ENCODE data around the gene NKAPD1.
"Not testable (repeated sequence)": the region's sequence is repeated elsewhere in the genome, so short reads cannot be mapped to it uniquely, and the experiment has no call there.

Gene NKAPD1, protein sequence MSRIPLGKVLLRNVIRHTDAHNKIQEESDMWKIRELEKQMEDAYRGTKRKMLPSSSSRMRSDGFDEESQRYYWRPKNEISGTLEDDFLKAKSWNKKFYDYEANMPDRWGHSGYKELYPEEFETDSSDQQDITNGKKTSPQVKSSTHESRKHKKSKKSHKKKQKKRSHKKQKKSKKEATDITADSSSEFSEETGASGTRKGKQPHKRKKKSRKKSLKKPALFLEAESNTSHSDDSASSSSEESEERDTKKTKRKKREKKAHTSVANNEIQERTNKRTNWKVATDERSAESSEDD

DNA sequence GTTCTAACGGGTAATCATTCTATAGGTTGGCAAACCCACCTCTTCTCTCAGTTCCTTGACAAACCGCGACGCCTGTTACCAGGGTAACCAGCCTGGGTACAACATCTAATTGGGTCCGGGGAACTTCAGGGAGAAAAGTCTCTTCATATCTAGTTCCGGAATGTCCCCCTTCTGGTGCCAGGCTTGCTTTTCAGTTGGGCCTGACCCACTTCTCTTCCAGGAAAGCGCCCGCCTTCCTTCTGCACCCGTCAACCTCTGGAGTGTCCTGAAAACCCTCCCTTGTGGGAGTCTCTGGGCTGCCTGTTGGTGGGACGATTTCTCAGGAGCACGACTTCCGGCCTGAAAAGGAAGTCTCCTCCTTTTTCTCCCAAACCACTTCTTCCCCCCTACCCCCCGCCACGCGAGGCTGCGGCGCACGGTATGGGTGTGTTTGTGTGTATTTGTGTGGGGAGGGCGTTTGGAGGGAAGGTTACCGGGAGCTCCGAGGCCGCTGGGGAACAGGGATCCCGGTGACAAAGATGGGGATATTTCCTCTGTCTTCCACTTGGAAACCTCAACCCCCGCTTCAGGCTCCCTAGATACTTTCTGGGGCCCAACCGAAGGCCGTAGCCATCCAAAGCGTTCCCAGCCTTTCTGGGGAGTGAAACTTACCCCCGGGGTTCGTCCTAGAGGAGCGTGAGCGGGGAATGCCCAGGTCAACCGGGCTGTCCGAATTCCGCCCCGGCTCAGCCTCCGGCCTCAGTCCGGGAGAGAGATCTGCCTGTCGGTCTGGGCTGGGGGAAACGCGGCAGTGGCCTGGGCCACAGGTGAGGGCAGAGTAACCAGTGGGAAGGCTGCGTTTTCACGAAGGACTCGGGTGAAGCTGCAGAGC lies at the start of gene NKAPD1, which contains the start of gene PIH1D2:
NKAPD1 (plus strand) TSS at position 359 of the 871 bp plus-strand sequence. CDS start 1,276 bp downstream, outside the sequence.
PIH1D2 (minus strand) TSS at position 77 of the 871 bp plus-strand sequence. CDS start 843 bp downstream, outside the sequence.
- DNase-seq = peak; percentile 87

DNA sequence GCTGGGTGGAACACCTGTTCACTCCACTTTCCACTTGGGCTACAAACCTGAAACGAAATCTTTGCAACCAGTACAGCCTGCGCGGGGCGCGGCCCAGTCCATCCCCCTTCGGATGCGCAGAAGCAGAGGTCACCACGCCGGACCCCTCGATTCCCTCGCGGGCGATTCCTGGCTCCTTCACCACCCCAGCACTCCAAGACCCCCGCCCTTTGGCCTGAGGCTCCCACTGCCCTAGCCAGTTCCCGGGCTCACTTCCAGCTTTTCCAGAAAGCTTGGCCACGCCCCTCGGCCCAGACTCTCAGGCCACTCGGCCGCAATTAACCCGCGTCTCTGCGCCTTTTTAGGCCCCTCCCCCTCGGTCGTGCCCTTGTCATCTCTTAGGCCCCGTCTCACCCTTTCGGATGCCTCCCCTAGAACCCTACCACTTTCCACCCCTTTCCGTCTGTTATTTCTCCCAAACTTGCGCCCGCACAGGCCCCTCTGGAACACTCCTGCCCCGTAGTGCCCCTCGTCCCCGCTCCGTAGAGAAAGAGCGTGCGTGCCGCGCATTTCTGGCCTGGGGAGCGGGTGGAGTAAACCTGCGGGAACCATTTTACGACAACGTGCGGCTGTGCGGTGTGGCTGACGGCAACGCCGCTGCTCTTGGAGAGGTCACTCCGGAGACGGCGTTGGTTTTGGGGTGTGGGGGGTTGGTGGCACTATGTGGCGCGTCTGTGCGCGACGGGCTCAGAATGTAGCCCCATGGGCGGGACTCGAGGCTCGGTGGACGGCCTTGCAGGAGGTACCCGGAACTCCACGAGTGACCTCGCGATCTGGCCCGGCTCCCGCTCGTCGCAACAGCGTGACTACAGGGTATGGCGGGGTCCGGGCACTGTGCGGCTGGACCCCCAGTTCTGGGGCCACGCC lies 49.1 kb upstream of the NKAPD1 start, which contains the start of gene DLAT:
DLAT (plus strand) TSS at position 636 of the 906 bp plus-strand sequence; CDS start at position 701, 65 bp downstream.
- DNase-seq = peak; percentile 90

DNA sequence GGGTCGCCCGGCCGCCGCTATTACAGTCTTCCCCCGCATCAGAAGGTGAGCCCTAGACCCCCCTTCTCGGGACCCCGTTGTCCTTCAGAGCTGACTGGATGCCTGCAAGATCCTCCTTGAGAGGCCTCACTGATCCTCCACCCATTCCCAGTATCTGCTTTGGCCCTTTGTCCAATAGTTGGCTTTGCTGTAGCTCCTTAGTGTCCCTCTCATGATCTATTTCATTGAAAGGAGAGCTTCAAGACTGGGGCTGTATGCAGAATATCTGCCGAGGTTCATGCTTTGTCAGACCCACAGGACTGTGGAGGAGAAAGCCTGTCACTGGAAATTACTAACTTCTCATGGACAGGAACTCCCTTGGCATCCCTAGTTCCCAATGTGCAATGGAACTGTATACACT lies 48.4 kb upstream of the NKAPD1 start:
- DNase-seq = no peak

DNA sequence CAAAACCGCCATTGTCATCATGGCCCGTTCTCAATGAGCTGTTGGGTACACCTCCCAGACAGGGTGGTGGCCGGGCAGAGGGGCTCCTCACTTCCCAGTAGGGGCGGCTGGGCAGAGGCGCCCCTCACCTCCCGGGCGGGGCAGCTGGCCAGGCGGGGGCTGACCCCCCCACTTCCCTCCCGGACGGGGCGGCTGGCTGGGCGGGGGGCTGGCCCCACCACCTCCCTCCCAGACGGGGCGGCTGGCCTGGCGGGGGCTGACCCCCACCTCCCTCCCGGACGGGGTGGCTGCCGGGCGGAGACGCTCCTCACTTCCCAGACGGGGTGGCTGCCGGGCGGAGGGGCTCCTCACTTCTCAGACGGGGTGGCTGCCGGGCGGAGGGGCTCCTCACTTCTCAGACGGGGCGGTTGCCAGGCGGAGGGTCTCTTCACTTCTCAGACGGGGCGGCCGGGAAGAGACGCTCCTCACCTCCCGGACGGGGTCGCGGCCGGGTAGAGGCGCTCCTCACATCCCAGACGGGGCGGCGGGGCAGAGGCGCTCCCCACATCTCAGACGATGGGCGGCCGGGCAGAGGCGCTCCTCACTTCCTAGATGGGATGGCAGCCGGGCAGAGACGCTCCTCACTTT lies 47.2 kb upstream of the NKAPD1 start:
- DNase-seq = not testable (repeated sequence)

DNA sequence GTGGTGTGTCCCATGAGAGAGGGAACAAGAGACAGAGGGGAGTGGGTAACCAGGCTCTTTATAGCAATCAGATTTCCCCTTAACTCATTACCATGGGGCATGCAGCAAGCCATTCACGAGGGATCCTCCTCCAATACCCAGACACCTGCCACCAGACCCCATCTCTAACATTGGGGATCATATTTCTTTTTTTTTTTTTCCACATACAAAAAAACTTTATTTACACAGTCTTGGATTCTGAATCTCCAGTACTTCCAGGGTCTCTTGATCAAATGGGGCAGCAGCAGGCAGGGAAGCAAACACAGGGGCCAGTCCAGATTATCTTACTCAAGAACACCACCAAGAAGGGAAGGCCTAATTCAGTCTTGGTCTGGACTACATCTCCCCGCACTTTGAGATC lies 44.6 kb upstream of the NKAPD1 start:
- DNase-seq = no peak

DNA sequence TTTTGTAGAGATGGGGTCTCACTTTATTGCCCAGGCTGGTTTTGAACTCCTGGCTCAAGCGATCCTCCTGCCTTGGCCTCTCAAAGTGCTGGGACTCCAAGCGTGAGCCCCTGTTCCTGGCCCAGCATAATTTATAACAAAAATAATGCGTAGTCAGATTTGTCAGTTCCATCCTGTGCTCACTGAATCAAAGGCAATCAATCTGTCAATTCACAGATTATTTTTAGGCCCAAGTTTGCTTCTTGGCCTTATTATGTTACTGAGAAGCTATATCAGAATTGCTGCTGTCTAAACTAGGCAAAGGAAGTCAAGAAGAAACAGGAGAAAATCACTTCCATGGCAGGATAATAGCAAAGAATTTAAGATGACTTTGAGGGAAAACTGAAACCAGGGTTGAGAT lies 40.2 kb upstream of the NKAPD1 start:
- no peak for DNase-seq

DNA sequence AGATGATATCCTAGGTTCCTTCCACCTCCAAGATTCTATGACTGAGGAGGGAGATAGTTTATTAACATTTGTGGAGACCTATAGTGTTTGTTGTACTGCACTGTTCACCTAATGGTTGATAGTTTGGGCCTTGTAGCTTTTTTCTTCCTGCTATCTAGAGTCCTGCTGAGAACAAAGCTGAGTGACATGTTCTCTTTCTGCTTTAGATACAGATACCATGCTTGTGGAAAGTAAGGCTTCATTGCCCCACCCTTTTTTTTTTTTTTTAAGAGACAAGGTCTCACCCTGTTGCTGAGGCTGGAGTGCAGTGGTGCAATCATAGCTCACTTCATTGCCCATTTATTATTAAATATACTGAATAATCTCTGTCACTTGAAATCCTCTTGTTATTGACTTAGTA lies 36.6 kb upstream of the NKAPD1 start:
- no peak for DNase-seq

DNA sequence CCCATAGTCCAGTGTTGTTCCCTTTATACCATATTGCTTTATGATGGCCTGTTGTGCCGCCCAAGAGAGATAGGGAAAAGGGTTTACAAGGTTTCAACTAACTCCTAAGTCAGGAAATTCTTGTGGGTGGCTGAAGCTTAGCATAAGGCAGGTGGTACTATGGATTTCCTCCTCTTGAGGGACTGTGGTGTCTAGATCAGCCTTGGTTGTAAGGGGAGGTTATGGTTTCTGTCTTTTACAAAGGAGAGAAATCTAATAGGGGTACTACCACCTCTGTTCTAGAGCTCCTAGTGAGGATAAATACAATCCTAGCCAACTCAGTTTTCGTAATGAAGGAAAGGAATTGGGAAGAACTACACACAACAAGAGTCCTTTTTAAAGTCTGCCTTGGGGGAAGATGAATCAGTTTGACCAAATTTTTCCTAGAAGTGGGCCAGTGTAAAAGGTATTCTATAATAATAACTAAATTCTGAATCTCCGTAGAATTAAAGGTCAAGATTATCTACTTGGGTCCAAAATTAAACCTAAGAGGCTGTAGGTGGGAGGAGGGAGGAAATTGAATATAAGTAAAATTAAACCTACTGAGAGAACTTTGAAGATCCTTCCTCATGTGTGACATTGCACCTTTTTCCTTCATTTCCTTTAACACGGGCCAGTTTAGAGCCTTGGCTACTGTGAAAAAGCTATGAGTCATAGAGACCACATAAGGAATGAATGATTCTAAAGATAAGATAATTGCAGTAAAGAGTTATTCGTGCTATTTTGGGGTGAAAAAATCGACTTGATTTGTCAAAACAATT lies 31.7 kb upstream of the NKAPD1 start:
- no peak for DNase-seq

DNA sequence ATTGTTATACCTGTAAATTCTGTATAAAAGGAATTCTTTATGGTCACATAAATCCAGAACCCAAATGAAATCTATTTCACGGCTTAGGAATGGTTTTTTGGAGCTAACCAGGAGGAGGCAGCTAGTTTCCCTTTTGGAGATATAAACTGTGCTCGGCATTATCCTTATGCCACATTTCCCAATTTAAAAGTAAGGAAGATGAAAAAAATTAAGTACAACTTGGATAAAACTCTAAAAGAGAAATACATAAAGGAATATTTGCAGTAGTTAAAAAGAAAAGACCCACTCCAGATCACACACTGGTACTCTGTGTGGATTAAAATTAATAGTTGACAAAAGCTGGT lies 31.2 kb upstream of the NKAPD1 start:
- no peak for DNase-seq

DNA sequence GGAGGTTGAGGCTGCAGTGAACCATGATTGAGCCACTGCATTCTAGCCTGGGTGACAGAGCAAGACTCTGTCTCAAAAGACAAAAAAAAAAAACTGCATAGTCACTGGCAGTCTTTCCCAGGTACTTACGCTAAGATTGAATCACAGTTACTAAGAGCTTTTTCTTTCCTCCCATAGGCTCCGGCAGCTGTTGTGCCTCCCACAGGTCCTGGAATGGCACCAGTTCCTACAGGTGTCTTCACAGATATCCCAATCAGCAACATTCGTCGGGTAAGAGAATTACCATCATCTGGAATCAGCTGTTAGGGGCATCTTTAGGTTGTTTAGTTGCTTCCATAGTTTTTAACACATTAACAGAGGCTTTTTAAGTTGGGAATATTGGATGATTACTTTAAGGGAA lies 29.1 kb upstream of the NKAPD1 start:
- no peak for DNase-seq

DNA sequence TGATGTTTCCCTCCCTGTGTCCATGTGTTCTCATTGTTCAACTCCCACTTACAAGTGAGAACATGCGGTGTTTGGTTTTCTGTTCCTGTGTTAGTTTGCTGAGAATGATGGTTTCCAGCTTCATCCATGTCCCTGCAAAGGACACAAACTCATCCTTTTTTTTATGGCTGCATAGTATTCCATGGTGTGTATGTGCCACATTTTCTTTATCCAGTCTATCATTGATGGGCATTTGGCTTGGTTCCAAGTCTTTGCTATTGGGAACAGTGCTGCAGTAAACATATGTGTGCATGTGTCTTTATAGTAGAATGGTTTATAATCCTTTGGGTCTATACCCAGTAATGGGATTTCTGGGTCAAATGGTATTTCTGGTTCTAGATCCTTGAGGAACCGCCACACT lies 27.5 kb upstream of the NKAPD1 start:
- DNase-seq = not testable (repeated sequence)

DNA sequence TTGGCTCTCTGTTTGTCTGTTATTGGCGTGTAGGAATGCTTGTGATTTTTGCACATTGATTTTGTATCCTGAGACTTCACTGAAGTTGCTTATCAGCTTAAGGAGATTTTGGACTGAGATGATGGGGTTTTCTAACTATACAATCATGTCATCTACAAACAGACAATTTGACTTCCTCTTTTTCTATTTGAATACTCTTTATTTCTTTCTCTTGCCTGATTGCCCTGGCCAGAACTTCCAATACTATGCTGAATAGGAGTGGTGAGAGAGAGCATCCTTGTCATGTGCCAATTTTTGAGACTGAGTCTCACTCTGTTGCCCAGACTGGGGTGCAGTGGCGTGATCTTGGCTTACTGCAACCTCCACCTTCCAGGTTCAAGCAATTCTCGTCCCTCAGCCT lies 25.8 kb upstream of the NKAPD1 start:
- not testable (repeated sequence) for DNase-seq

DNA sequence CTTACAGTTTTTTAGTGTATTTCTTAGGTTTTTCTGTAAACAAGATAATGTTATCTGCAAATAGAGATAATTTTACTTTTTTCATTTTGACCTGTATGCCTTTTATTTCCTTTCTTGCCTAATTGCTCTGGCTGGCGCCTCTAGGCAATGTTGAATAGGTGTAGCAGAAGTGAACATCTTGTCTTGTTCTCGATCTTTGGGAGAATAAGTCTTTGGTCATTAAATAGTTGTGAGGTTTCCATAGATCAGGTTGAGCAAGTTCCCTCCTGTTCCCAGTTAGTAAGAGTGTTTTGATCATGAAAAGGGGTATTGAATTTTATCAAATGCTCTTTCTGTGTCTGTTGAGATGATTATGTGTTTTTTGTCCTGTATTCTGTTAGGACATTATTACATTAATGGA lies 24.3 kb upstream of the NKAPD1 start:
- no peak for DNase-seq

DNA sequence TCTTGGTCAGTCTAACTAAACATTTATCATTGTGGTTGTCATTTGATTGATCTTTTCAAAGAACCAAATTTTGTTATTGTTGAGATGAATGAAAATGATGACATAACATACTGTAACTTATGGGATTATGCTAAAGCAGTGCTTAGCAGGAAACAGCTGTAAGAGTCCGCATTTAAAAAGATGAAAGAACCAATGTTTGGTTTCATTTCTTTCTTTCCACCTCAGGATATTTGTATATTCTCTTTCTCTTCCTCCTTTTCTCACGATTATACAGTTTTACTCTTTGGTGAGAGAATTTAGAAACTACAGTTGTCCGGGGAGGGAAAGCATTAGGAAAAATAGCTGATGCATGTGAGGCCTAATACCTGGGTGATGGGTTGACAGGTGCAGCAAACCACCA lies 23.4 kb upstream of the NKAPD1 start:
- DNase-seq = no peak

DNA sequence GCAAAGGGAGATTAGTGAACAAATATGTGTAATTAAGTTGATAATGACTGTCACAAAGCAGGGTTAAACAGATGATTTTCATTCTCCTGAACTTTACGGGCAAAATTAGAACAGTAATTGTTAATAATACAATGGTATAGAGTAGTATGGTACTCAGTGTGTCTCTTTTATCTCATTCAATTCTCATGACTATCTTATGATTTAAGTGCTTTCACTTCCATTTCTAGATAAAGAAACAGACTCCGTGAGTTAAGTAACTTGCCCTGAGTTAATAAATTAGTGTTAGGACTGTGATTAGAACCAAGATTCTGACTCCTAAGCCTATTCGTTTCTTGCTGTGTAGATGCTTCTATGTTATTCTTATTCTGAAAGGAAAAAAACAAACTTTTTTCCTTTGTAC lies 22.3 kb upstream of the NKAPD1 start:
- no peak for DNase-seq

DNA sequence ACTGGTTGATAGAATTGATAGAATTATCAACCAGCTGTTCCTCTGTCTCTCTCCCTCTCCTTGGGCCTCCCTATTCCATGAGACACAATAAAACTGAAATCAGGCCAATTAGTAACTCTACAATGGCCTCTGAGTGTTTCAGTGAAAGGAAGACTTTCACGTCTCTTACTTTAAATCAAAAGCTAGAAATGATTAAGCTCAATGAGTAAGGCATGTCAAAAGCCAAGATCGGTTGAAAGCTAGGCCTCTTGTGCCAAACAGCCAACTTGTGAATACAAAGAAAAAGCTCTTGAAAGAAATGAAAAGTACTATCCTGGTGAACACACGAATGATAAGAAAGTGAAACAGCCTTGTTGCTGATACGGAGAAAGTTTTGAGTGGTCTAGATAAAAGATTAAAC lies 16.9 kb upstream of the NKAPD1 start:
- no peak for DNase-seq

DNA sequence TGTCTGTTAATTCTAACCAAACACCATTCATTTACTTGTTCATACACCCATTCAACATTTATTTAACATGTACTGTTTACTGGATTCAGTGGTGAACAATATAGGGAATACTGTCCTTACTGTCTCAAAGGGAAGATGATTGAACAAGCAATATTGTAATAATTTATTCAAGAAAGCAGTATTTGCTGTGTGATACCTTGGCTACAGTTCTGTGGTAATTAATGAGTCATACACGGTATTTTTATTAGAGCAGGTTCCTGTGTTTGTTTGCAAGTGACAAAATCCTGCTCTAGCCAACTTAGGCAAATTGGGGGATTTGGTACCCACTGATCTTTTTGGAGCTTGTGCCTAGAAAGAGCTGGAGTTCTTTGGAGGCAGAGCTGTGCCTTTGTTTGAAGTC lies 16.0 kb upstream of the NKAPD1 start:
- no peak for DNase-seq

DNA sequence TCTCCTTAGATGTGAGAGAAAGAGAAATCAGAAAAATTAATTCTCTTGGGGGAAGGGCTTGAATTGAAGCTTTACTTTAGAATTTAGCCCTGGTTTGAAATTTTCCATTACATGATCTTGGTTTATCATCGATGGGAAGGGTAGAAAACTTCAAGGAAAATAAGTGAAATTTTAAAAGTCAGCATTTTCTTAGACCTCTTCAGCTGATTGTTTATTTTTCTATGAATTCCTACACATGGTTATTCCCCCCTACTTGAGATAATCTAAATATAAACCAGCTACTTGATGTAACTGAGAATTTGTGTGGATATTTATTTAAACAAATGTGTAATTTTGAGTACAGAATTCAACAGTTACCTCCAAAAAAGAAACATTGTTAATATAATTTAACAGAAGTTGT lies 11.2 kb upstream of the NKAPD1 start:
- DNase-seq = no peak

DNA sequence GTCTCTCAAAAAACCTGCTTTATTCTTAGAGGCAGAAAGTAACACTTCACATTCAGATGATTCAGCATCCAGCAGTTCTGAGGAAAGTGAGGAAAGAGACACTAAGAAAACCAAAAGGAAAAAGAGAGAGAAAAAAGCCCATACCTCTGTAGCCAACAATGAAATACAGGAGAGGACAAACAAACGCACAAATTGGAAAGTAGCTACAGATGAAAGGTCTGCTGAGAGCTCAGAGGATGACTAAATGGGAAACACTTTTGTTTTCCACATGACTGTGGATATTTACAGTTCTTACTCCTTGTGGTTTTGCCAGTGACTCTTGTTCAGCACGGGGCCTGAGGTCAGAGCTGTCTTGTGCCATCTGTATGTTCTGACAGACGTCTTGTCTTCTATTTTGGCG lies 8.6 kb downstream of the NKAPD1 start:
- DNase-seq = peak; percentile 50

DNA sequence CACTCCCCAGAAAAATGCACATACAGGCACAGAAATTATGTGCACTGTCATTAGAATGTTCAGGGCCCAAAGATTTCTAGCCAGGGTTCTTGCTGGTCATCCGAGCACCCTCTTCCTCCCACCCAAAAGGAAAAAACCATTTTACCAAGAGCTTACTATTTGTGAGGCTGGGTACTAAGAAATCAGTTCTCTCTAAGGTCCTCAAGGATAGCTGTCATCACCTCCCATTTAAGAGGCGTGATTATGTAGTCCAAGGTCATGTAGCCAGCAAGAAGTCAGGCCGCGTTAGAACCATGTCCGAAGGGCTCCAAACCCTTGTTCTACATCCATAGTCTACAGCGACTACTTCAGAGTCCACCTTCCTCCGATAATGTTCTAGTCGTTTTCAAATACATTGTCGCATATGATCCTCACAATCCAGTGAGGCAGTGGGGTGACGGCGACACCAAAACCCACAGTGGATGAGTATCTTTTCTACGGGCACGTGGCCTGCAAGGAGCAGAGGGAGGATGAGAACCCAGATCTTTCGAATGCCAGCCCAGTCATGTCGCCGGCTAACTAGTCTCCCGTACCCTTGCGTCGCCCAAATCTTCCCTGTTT lies 11.8 kb downstream of the NKAPD1 start:
- DNase-seq = peak; percentile 66

Measured in stimulated activated CD8-positive, alpha-beta memory T cell treated with anti-CD3 and anti-CD28 coated beads, Interleukin-4, amount 100 ng/mL, for 48 hours (primary cell).